Mesendoderm (in vitro differentiated cells): ENCODE measurements around the gene IQGAP3.

Experiments used
- DNase-seq: peaks from one replicate; pipeline ENCODE4 v3.0.0; 2013
- H2AK5ac ChIP-seq: 2 replicates; pipeline ENCODE4 v1.6.1; 2013; ENCODE audit warnings: low read length, inconsistent platforms
- H2BK120ac ChIP-seq: 2 replicates; pipeline ENCODE4 v1.6.1; 2013; ENCODE audit warnings: low read depth, mild to moderate bottlenecking, low read length, moderate library complexity, mixed read lengths
- H2BK15ac ChIP-seq: replicated peaks from 2 replicates; pipeline ENCODE4 v1.6.1; 2013; ENCODE audit warnings: low read depth, mild to moderate bottlenecking, moderate library complexity
- H2BK5ac ChIP-seq: 2 replicates; pipeline ENCODE4 v1.6.1; 2013; ENCODE audit warnings: low read length, inconsistent platforms
- H3K18ac ChIP-seq: 2 replicates; pipeline ENCODE4 v1.6.1; 2013; ENCODE audit warnings: mild to moderate bottlenecking, low read length, mixed read lengths
- H3K23ac ChIP-seq: one replicate; pipeline ENCODE4 v1.6.1; 2013; ENCODE audit warnings: low read length
- H3K27ac ChIP-seq: 2 replicates; pipeline ENCODE4 v1.5.1; 2013; ENCODE audit warnings: low read depth, mild to moderate bottlenecking, inconsistent platforms, low read length, moderate library complexity
- H3K27me3 ChIP-seq: 2 replicates; pipeline ENCODE4 v1.6.1; 2013; ENCODE audit warnings: low read length, control low read depth, mild to moderate bottlenecking, inconsistent platforms; ENCODE audit not compliant: insufficient read depth, poor library complexity
- H3K36me3 ChIP-seq: 2 replicates; pipeline ENCODE4 v1.6.1; 2013; ENCODE audit warnings: low read length, inconsistent platforms; ENCODE audit not compliant: control insufficient read depth, insufficient read depth
- H3K4ac ChIP-seq: one replicate; pipeline ENCODE4 v1.6.1; 2013; ENCODE audit warnings: low read depth, mild to moderate bottlenecking, low read length, moderate library complexity
- H3K4me1 ChIP-seq: 2 replicates; pipeline ENCODE4 v1.6.1; 2013; ENCODE audit warnings: low read depth, low read length, inconsistent platforms; ENCODE audit not compliant: control insufficient read depth
- H3K4me2 ChIP-seq: 2 replicates; pipeline ENCODE4 v1.6.1; 2013; ENCODE audit warnings: low read length
- H3K4me3 ChIP-seq: 2 replicates; pipeline ENCODE4 v1.5.1; 2013; ENCODE audit warnings: mild to moderate bottlenecking, low read length
- H3K56ac ChIP-seq: one replicate; pipeline ENCODE4 v1.6.1; 2013; ENCODE audit warnings: low read length
- H3K79me1 ChIP-seq: 2 replicates; pipeline ENCODE4 v1.6.1; 2013; ENCODE audit warnings: low read length, inconsistent platforms
- H3K79me2 ChIP-seq: 2 replicates; pipeline ENCODE4 v1.6.1; 2013; ENCODE audit warnings: mild to moderate bottlenecking, low read length; ENCODE audit not compliant: control insufficient read depth, insufficient read depth
- H3K9ac ChIP-seq: 2 replicates; pipeline ENCODE4 v1.6.1; 2013; ENCODE audit warnings: low read length, inconsistent platforms
- H4K5ac ChIP-seq: one replicate; pipeline ENCODE4 v1.6.1; 2013; ENCODE audit warnings: low read length
- H4K8ac ChIP-seq: one replicate; pipeline ENCODE4 v1.6.1; 2013; ENCODE audit warnings: low read depth, mild to moderate bottlenecking, control low read depth, low read length, moderate library complexity
- WGBS: extraction: QIAGEN DNeasy Blood & Tissue Kit; methylation state at CpG from one replicate; pipeline ENCODE4 v1.1.7; 2013; ENCODE audit warnings: low lambda C conversion rate, missing lambda C conversion rate; ENCODE audit not compliant: insufficient coverage; ENCODE audit errors: extremely low coverage; 5-methylcytosine and 5-hydroxymethylcytosine counted together

Gene IQGAP3

GRCh38 chr1:156550346-156550745 is 22.0 kb downstream of the IQGAP3 start:
- H3K27ac ChIP-seq, result no peak overlapping the region
- no peak for DNase-seq
- H2BK120ac ChIP-seq, result no peak overlapping the region
- H3K4ac ChIP-seq, result no peak overlapping the region
- H2BK5ac ChIP-seq, result no peak overlapping the region
- no peak overlapping the region for H4K8ac ChIP-seq
- no peak overlapping the region for H3K56ac ChIP-seq
- no peak overlapping the region for H3K4me3 ChIP-seq
- H3K36me3 ChIP-seq, result peaks cover 13% of the 10 kb centered on the region
- H3K4me1 ChIP-seq, result no peaks in the 10 kb centered on the region
- H2AK5ac ChIP-seq, result no peak overlapping the region
- no peak overlapping the region for H3K4me2 ChIP-seq
- H3K18ac ChIP-seq, result no peak overlapping the region
- no peak overlapping the region for H4K5ac ChIP-seq
- no peak overlapping the region for H3K23ac ChIP-seq
- no peak overlapping the region for H3K9ac ChIP-seq
- no peak overlapping the region for H2BK15ac ChIP-seq
- H3K79me1 ChIP-seq, result no peaks in the 10 kb centered on the region
- H3K27me3 ChIP-seq, result no peaks in the 10 kb centered on the region
- no peaks in the 10 kb centered on the region for H3K79me2 ChIP-seq
- no CpG with 5 or more reads among the region's 5 CpGs for WGBS

GRCh38 chr1:156549831-156550230 is 22.5 kb downstream of the IQGAP3 start:
- no peak overlapping the region for H2BK15ac ChIP-seq
- no peak overlapping the region for H3K4me3 ChIP-seq
- no peaks in the 10 kb centered on the region for H3K27me3 ChIP-seq
- WGBS, result no CpG with 5 or more reads among the region's 1 CpG
- H2BK120ac ChIP-seq, result no peak overlapping the region
- H2AK5ac ChIP-seq, result no peak overlapping the region
- no peak overlapping the region for H4K5ac ChIP-seq
- H3K27ac ChIP-seq, result no peak overlapping the region
- H3K9ac ChIP-seq, result no peak overlapping the region
- H3K36me3 ChIP-seq, result peaks cover 13% of the 10 kb centered on the region
- no peaks in the 10 kb centered on the region for H3K4me1 ChIP-seq
- no peak overlapping the region for H2BK5ac ChIP-seq
- H3K18ac ChIP-seq, result no peak overlapping the region
- H3K4ac ChIP-seq, result no peak overlapping the region
- no peak overlapping the region for H3K4me2 ChIP-seq
- DNase-seq, result no peak
- no peak overlapping the region for H3K23ac ChIP-seq
- H4K8ac ChIP-seq, result no peak overlapping the region
- H3K56ac ChIP-seq, result no peak overlapping the region
- no peaks in the 10 kb centered on the region for H3K79me2 ChIP-seq
- no peaks in the 10 kb centered on the region for H3K79me1 ChIP-seq

GRCh38 chr1:156549390-156549789 is 23.0 kb downstream of the IQGAP3 start:
- no peak overlapping the region for H2AK5ac ChIP-seq
- no peak overlapping the region for H3K18ac ChIP-seq
- H3K23ac ChIP-seq, result no peak overlapping the region
- H3K36me3 ChIP-seq, result peaks cover 13% of the 10 kb centered on the region
- no peak overlapping the region for H2BK5ac ChIP-seq
- H3K9ac ChIP-seq, result no peak overlapping the region
- no CpG with 5 or more reads among the region's 2 CpGs for WGBS
- H2BK120ac ChIP-seq, result no peak overlapping the region
- no peak overlapping the region for H2BK15ac ChIP-seq
- H3K27me3 ChIP-seq, result no peaks in the 10 kb centered on the region
- no peak overlapping the region for H3K4me2 ChIP-seq
- H3K56ac ChIP-seq, result no peak overlapping the region
- no peak overlapping the region for H3K27ac ChIP-seq
- no peaks in the 10 kb centered on the region for H3K4me1 ChIP-seq
- H3K79me2 ChIP-seq, result no peaks in the 10 kb centered on the region
- no peak overlapping the region for H4K5ac ChIP-seq
- DNase-seq, result peak; percentile 66
- no peak overlapping the region for H4K8ac ChIP-seq
- no peak overlapping the region for H3K4me3 ChIP-seq
- no peaks in the 10 kb centered on the region for H3K79me1 ChIP-seq
- no peak overlapping the region for H3K4ac ChIP-seq

- Histone ChIP-seq H3K27me3 (no peaks in the 10 kb centered on the region), H4K8ac (no peak overlapping the region), H3K79me1 (no peaks in the 10 kb centered on the region), H3K79me2 (no peaks in the 10 kb centered on the region), H3K4me2 (no peak overlapping the region), H2AK5ac (no peak overlapping the region), H3K36me3 (peaks cover 13% of the 10 kb centered on the region), H3K4ac (no peak overlapping the region), H3K27ac (no peak overlapping the region), H2BK5ac (no peak overlapping the region), H3K4me1 (no peaks in the 10 kb centered on the region), H3K18ac (no peak overlapping the region), H2BK15ac (no peak overlapping the region), H2BK120ac (no peak overlapping the region), H4K5ac (no peak overlapping the region), H3K4me3 (no peak overlapping the region), H3K56ac (no peak overlapping the region), H3K23ac (no peak overlapping the region), H3K9ac (no peak overlapping the region)
- no CpG with 5 or more reads among the region's 9 CpGs for WGBS
- DNase-seq, result no peak
Measured at GRCh38 chr1:156547982-156548381, 24.4 kb downstream of the IQGAP3 start.

- Histone ChIP-seq H2BK15ac (no peak overlapping the region), H2BK120ac (no peak overlapping the region), H4K8ac (no peak overlapping the region), H3K18ac (no peak overlapping the region), H3K4ac (no peak overlapping the region), H3K23ac (no peak overlapping the region), H3K4me3 (no peak overlapping the region), H3K36me3 (peaks cover 13% of the 10 kb centered on the region), H3K27ac (no peak overlapping the region), H3K4me1 (no peaks in the 10 kb centered on the region), H3K9ac (no peak overlapping the region), H3K56ac (no peak overlapping the region), H2BK5ac (no peak overlapping the region), H3K79me2 (no peaks in the 10 kb centered on the region), H3K79me1 (no peaks in the 10 kb centered on the region), H2AK5ac (no peak overlapping the region), H3K4me2 (no peak overlapping the region), H4K5ac (no peak overlapping the region), H3K27me3 (no peaks in the 10 kb centered on the region)
- no peak for DNase-seq
- no CpG with 5 or more reads among the region's 4 CpGs for WGBS
Measured at GRCh38 chr1:156547434-156547833, 24.9 kb downstream of the IQGAP3 start.

GRCh38 chr1:156546267-156546666 is 26.1 kb downstream of the IQGAP3 start:
- Histone ChIP-seq H3K4me3 (no peak overlapping the region), H2BK15ac (no peak overlapping the region)
- peak; percentile 31 for DNase-seq

More at GRCh38 chr1:156546267-156546666, 26.1 kb downstream of the IQGAP3 start:
- Histone ChIP-seq H3K4me1 (no peaks in the 10 kb centered on the region), H3K36me3 (peaks cover 11% of the 10 kb centered on the region), H3K9ac (no peak overlapping the region), H2BK120ac (no peak overlapping the region), H2AK5ac (no peak overlapping the region), H3K23ac (no peak overlapping the region), H4K5ac (no peak overlapping the region), H3K27me3 (no peaks in the 10 kb centered on the region), H3K4me2 (no peak overlapping the region), H3K56ac (no peak overlapping the region), H3K79me1 (no peaks in the 10 kb centered on the region), H2BK5ac (no peak overlapping the region), H4K8ac (no peak overlapping the region), H3K18ac (no peak overlapping the region), H3K79me2 (no peaks in the 10 kb centered on the region), H3K4ac (no peak overlapping the region), H3K27ac (no peak overlapping the region)
- no CpG with 5 or more reads among the region's 3 CpGs for WGBS
